Amniotic epithelial cell (primary cell): Measurements from ENCODE around the gene TMEM200C.
A peak's percentile ranks its signal among the peaks of the same experiment; 100 is the strongest.
"Not testable (repeated sequence)": the region's sequence is repeated elsewhere in the genome, so short reads cannot be mapped to it uniquely, and the experiment has no call there.

ENCODE experiments used
- DNase-seq: peaks from one replicate; pipeline ENCODE4 v3.0.0-alpha.2; 2010; ENCODE audit warnings: low read depth

Gene TMEM200C

DNA sequence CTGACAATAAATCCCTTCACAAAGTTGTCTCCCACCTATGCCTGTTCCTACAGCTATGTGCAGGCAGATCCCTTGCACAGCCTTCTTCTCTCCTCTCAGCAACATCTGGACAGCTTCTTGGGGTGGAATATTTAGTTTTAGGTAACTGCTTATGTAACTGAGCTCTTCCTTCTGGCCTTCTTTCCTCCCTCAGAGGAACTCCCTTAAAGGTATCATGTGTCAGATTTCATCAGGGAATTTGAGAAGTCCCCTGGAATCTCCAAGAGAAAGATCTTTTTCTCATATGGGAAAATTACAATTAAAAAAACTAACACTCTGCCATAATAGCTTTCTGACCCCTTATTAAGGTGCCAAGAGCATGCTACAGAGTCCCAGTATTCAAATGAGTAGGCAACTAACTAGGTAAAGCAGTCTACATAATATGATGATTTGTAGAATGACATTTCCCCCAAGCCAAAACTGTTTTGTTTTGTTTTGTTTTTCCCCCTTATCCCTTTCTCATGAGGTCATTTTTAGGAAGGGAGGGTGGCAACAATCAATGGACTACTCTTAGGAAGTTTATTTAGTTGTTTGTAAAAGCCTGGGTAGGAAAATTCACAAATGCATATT is 2.4 kb downstream of the TMEM200C start:
- no peak for DNase-seq

DNA sequence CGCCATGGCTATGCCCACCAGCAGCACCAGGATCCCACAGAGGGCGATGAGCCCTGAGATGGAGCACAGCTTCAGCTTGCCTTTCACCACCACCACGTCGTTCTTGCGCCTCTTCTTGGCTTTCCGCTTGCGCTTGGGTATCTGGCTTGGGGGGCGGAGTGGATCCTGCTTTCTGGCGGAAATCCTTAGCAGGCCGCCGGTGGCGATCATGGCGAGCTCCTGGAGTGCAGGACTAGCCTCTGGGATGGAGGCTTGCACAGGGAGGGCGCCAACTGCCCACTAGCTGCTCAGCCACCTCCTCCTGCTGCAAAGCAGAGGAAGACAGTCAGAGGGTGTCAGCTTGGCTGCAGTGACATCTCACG is 3.5 kb downstream of the TMEM200C start:
- no peak for DNase-seq

DNA sequence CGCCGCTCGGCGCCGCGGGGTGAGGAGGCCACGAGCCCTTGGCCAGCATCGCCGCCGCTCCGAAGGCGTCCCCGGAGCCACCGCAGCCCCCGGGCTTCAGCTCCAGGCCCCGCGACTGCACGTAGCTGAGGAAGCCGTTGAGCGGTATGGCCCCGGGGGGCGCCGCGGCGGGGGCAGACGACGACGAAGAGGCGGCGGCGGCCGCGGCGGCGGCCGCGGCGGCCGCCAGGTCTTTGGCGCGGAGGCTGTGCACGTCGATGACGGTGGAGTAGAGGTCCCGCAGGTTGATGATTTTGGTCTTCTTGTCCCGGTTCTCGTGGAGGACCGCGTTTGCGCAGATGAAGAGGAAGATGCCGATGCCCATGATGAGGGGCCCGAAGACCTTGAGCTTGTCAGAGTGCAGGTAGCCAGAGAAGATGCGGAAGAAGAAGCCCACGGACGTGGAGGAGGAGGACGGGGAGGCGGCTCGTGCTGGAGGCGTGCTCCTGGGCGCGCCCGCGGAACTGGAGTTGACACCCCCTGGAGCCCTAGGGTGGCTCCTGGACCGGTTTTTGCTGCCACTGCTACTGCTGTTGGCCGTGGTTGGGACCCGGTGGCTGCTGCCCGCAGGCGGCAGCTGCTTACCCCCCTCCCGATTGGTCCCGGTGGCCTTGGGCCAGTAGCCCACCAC is 4.0 kb downstream of the TMEM200C start:
- no peak for DNase-seq

DNA sequence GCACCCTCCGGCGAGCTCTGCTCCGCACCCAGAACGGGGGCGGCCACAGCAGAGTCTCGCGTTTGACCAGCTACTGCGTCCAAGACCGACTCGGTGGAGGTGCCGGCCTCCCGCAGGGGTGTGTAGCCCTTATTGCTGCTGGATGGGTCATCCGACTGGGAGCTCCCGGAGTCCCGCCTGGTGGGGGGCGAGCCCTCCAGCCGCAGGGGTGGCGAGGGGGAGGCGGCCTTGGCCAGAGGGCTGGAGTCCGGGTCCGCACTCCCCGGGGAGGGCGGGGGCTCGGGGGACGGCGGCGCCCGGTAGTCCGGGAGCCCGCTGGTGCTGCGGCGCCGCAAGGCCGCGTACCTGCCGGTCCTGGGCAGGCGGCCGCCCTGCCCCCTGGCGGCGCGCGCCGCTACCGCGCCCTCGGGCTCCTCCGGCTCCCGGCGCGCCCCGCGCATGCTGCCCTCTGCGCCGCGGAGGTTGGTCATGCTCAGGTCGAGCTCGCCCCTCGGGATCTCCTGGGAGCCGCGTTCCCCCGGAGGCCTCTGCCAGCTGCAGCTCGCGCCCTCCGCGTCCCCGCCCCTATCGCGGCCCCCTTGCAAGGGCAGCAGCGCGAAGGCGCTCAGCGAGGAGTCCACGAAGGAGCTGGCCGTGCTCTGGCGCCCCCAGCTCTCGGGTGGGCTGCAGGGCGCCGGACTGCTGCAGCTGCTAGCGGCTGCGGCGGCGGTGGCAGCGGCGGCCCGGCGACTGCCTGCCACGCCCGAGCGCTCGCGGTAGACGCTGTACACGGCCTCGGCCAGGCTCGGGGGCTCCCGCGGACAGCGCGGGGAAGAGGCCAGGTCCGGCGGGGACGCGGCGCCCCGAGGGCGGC is 4.8 kb downstream of the TMEM200C start:
- DNase-seq, result peak; percentile 1

DNA sequence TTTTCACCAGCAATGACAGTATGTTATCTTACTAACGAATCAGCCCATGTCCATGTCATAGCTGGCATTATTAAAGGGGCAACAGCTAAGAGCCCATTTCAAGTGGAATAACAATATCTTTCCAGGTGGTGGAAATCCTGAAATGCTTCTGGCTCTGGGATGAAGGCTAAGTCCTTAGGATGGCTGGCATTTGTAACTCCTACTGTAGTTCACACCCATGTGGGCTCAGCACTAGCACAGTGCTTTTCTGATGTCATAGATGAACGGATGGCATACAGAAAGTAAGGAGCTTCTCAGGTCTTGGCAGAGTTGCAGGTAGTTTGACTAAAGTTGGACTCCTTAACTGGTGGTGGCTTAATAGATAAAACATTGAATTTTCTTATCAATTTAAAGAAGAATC is 10.0 kb downstream of the TMEM200C start:
- DNase-seq, result no peak

DNA sequence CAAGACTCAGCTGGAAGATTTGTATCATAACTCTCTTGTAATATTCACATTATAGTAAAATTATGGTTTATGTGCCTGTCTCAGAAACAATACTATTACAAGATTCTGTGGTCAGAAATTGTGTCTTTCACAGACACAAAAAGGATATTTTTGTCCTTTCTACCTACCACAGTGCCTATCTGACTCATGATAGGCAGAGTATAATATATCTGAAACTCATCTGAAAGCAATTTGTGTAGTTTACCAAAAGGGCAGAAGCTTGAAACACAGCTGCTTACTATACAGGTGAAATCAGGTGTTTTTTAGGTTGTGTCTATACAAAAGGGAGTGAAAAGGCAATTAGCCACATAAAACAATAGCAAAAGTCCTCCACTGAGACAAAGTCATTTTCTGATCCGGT is 10.9 kb downstream of the TMEM200C start:
- DNase-seq, result no peak

DNA sequence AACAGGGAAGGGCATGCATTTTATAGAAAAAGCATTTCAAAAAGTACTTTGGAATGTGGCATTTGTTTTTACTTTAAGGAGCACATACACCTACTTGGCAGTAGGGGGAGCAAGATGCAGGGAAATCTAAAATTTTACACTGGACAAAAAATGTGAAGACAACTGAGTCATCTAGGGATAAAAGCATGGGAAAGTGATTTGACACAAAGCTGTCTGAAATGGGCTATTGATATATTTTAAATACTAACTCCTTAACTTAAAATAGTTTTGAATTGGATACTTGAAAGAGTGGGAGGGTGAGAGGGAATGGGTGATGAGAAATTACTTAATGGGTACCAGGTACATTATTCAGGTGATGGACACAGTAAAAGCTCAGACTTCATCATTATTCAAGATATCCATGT is 15.8 kb downstream of the TMEM200C start:
- peak; percentile 47 for DNase-seq

DNA sequence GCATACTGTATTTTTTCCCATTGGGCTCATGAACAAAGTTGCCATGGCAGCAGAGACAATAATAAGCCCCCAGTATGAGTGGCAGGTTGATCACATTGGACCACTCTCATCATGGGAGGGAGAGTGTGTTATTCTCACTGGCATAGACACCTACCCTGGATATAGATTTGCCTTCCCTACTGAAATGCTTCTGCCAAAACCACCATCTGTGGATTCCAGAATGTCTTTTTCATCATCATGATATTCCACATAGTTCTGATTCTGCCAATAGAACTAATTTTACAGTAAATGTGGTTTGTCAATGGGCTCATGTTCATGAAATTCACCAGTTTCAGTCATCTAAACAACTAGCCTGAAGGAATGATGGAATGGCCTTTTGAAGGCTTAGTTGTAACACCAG is 18.4 kb downstream of the TMEM200C start:
- no peak for DNase-seq

DNA sequence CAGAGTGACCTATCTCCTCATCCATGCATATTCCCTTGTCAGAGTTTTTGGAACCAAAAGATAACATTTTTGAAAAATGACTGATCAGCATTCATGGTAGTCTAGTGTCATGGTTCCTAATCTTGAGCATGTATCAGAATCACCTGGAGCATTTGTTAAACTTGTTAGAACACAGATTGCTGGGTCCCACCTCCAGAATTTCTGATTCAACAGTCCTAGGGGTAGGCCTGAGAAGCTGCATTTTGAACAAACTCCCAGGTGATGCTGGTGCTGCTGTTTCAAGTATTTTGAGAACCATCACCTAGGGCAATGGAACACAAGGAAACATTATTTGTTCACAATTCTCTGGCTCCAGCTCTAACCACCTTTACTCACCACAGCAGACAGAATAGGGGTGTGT is 21.0 kb downstream of the TMEM200C start:
- no peak for DNase-seq

DNA sequence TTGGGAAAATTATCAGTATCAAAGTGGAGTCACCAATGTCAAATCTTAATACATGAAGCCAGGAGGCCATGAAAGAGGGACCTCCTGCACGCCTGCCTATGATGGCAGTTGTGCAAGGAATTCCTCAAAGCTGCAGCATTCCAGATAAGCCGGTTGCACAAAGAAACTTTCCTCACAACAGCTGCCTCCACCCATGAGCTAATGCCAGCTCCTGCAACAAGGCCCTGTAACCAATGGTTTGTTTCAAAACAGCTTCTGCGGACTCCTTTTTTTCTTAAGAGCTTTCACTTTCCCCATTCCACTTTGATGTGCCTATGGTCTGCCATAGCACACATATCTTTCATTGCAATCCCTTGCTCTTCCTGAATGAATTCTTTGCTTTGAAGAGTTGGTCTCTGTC is 22.4 kb downstream of the TMEM200C start:
- peak; percentile 1 for DNase-seq

DNA sequence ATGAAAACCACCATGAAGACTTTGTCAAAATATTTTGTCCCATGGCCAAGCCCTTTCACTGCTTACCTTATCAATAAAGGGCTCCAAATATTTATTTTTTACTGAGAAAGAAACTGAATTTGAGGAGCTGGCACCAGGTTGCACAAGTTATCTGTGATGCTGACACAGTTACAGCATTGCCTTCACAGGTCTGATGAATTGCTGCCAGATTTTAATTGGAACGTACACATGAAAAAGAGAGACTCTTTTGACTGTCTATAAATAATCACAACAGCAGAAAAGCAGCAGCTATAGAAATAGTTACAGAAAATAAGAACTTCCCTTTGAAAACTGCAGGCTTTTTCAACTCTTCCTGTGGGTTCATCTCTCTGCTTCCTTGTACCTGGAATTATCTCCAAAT is 23.9 kb downstream of the TMEM200C start:
- DNase-seq, result no peak

DNA sequence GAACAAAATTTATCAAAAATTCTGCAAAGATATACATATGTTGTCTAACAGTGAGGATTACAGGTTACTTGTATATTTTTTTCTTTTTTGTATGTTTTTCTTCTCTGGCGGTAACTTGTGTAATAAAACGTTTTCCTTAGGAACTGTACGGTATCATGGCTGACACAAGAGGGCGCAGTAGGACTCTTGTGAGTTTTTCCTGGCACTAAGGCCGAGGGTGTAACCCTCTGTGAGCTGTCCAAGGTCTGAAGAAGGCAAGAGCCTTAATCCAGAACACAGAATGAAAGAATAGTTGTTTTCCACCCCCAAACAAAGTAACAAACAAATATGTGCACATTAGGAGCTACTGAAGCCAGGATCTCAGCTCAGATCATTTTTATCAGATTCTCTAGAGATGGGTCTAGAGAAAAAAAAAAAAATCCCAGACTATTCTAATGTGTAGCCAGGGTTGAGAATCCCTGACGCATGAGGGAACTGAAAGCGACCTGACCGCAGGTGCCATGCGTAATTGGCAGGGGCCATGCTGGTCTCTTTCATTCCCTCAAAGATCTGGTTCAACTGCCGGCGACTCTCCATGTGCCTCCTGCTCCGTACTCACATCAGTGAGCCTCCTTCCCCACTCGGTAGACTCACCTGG is 27.0 kb downstream of the TMEM200C start:
- DNase-seq, result peak; percentile 79

DNA sequence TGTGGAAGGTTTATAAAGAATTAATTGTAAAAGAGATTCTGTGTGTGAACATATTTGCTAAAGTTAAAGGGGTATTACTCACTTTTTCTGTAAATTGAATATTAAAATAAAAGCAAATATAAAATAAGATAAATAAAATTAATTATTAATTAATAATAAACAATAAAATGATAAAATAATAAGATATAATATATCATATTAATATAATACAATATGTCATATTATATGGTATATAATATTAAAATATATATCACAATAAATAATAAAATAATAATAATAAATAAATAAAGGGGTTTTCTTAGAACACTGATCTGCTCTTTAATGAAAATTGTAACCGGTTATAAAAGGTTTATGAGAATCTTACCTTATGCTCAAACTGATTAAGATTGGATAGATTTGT is 29.8 kb downstream of the TMEM200C start:
- no peak for DNase-seq

DNA sequence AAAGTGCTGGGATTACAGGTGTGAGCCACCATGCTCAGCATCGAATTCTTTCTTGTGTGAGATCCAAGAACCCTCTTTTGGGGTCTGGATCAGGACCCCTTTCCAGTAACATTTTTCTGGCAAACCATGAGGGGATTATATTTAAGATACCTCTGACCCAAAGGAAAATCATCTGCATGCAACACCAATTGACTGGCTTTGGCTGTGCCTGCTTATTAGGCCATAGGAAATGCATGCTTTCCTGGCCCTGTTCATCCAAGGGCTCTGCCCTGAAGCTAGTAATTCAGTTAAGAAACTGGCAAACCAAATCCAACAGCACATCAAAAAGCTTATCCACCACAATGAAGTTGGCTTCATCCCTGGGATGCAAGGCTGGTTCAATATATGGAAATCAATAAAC is 33.2 kb downstream of the TMEM200C start:
- not testable (repeated sequence) for DNase-seq

DNA sequence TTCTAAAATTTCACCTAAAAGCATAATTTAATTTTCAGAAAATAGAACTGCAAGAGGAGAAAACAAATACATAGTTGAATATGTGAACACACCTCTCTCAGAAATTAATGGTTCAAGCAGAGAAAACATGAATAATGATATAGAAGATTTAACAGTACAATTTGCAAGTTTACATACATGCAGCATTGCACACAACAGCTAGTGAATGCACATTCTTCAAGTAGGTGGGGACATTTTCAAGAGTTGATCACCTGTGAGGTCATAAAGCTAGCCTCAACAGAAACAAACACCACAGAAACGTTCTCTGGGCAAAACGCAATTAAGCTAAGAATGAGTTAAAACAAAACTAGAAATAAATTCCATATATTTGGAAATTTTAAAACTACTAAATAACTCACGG is 38.1 kb downstream of the TMEM200C start:
- no peak for DNase-seq

DNA sequence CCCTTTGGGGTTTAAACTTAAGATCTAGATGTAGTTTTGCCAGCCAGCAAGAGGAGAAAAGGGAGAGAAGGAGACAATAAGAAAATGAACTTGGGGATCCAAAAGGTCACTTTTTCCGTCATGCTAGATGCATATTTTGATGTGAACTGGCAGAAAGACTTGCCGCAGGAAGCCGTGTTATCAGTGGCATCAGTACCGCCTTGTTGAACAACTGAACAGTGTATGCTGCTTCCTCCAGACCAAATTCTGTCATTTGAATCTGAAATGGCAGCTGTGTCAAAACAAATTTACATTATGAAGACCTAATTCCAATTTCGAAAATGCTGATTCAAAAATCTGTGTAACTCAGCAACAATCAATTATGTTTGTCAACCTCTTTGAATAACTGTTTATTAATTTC is 42.1 kb downstream of the TMEM200C start:
- no peak for DNase-seq

DNA sequence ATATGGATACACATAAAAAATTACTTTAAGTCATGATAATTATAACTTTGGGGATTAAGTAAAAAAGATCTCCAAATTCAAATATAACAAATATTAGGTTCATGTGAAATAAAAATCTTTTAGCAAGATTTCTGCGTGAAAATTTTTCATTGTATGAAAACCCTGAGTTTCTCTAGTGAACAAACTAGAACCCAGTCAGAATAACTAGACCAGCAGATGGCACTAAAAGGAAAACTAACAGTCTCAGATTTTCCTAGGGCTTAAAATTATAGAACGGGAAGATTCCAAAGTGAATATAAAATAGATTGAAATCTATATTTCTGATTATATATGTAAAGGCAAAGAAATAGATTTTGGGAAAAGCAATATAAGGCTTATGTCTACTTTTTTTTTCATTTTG is 43.3 kb downstream of the TMEM200C start:
- no peak for DNase-seq

DNA sequence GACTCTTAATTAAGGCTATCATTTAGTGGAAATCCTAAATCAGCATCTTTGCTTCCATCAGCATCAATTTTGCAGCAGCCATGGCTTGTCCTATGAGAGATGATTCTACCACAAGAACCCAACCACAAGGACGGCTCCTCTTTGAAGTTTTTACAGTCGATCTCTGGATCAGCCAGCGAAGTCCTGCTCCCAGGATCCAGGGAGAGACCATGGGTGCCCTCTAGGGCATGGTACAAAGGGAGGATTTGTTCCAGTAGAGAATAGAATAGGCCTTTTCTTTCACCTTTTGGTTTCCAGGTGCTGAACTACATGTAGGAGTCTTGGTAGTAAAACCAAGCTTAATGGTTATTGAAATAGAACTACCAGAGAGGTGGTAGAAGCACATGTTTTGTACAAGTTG is 52.7 kb downstream of the TMEM200C start:
- no peak for DNase-seq

DNA sequence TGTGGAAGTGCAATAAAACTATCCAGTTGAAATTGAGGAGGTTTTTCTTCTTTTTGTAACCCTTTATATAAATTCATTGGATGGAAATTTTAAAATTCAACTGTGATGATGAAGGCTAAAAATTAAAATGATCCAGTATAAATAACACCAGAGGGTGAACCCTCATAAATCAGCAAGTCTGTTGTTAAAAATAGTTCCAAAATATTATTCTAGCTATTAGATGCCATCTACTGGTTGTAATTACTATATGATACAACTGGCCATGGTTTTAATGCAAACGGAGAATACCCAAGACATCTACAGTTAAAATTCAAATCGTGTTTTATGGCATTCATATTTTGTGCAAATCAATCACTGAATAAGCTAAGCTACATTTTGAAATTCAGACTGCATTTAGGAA is 53.8 kb downstream of the TMEM200C start:
- DNase-seq, result no peak

DNA sequence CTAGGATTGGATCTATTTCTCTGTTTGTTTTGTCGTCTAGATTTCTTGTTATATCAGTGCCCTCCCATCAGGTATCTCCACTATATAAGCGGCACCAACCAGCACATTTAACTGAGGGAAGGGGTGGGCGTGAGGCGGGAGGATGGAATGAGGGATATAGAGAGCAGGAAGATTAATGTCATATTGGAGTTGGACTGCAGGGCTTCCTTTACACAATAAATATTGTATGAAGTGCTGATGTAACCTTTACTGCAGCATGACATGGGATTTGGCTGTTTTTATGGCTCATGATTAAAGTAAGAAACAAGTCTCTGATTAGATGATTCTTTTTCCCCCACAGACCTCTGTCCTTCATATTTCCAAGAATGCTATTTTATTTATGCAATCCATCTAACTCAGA is 54.8 kb downstream of the TMEM200C start:
- no peak for DNase-seq

DNA sequence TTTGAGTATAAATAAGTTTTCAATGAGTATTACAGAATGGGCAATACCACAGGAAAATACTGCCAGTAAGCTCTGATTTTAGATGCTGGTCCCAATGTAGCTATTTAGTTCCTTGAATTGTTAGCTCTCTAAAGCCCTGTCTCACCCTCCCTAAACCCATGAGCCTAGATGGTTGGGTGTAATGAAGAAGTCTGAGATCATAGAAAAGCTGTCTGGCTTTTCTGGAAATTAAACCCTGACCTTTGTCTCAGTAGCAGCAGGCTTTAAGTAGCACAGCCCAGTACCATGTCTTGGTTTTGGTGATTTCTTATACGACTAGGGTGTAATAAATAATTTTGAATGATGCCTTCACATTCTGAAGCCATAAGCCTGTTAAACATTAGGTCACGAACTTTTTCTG is 55.3 kb downstream of the TMEM200C start:
- no peak for DNase-seq

DNA sequence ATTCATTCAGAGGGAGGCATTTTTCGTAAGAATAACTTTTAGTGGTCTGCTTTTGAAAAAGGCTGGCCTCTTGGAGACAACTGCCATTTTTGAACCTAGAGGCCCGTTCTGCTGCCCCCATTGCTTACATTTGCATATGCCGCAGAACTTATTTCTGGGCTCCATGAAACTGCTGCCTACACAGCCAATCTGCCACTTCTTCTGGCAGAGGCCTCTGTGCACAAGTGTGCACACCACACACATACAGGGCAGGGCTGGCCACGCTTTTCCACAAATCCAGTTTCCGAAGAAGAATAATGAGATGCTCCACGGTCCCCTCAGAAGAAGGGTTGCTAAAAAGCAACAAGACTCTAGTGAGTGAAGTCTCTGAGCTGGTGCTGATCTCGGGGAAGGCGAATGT is 56.2 kb downstream of the TMEM200C start:
- no peak for DNase-seq
